Measurements from ENCODE around the gene ZNF799. TPM values are rescaled to one million over a fixed set of nuclear protein-coding genes. Genes with fewer than 3 reads are reported as not detected.
"Not testable (repeated sequence)": the region's sequence is repeated elsewhere in the genome, so short reads cannot be mapped to it uniquely, and the experiment has no call there.

The ZNF799 gene
- total RNA-seq, 4 donors from 2014 or later: 5.4 to 9.4 (median 7.9) TPM

- 82 to 100% methylated on average over 1 of the region's 1 CpG for WGBS, 2 donors (ENCODE audit: low coverage in 1 of 2)
- no peak for TF ChIP-seq POLR2A (IDR thresholded peaks at IDR 0.05)
- TF ChIP-seq CTCF (IDR thresholded peaks at IDR 0.05): no peak
- TF ChIP-seq POLR2AphosphoS5 (IDR thresholded peaks at IDR 0.05): no peak
- no peak for TF ChIP-seq EP300 (IDR thresholded peaks at IDR 0.05; ENCODE audit: low read depth)
- intact Hi-C loops (cut with DNase I; ENCODE audit: low total_unique reads): no loop called here
- no peaks in the 10 kb centered on the region for H3K4me1 ChIP-seq
- H3K9me3 ChIP-seq: peaks cover 9 to 16% of the 10 kb centered on the region in 2 donors
- H3K36me3 ChIP-seq: no peaks in the 10 kb centered on the region
- in situ Hi-C loops (cut with MboI; ENCODE audit: low pct_ligation_motif_present in 1 of 4, low pct_unique_long_range_greater_than_20kb in 1 of 4, low sequenced_read_pairs in 3 of 4): no loop called here
- H3K4me3 ChIP-seq: no peak overlapping the region
- H3K27me3 ChIP-seq: no peaks in the 10 kb centered on the region
- no peak for DNase-seq
- no peak overlapping the region for H3K27ac ChIP-seq
Measured at GRCh38 chr19:12374026-12374425, 27.0 kb downstream of the ZNF799 start.

GRCh38 chr19:12365236-12366162, 35.6 kb downstream of the ZNF799 start, which contains the start of gene ZNF442:
ZNF442 (minus strand) TSS chr19:12365683; CDS start chr19:12363631, 2,052 bp downstream.
- Histone ChIP-seq H3K9me3 (no peaks in the 10 kb centered on the region), H3K36me3 (no peaks in the 10 kb centered on the region), H3K27me3 (no peaks in the 10 kb centered on the region), H3K4me1 (peaks cover 3 to 17% (median 11%) of the 10 kb centered on the region in 4 donors), H3K27ac (peak within 1 kb of the TSS; percentile 85 to 90 (median 89)), H3K4me3 (peak within 1 kb of the TSS; percentile 69 to 90 (median 82))
- in situ Hi-C loops (cut with MboI; ENCODE audit: low pct_ligation_motif_present in 1 of 4, low pct_unique_long_range_greater_than_20kb in 1 of 4, low sequenced_read_pairs in 3 of 4) (no loop called here), intact Hi-C loops (cut with DNase I; ENCODE audit: low total_unique reads) (no loop called here)
- peak; percentile 95 for DNase-seq
- TF ChIP-seq EP300 (IDR thresholded peaks at IDR 0.05; ENCODE audit: low read depth) (no peak), POLR2A (IDR thresholded peaks at IDR 0.05) (peak; percentile 85), POLR2AphosphoS5 (IDR thresholded peaks at IDR 0.05) (peak; percentile 88 to 94 (median 89)), CTCF (IDR thresholded peaks at IDR 0.05) (peak; percentile 57 to 83 (median 58))
- WGBS, 2 donors (ENCODE audit: low coverage in 1 of 2): 1% methylated on average over 43 of the region's 51 CpGs; no CpG with 5 or more reads in 1 of the 2 donors

- intact Hi-C loops (cut with DNase I; ENCODE audit: low total_unique reads) (no loop called here), in situ Hi-C loops (cut with MboI; ENCODE audit: low pct_ligation_motif_present in 1 of 4, low pct_unique_long_range_greater_than_20kb in 1 of 4, low sequenced_read_pairs in 3 of 4) (no loop called here)
- peak overlapping the region; percentile 85 to 90 (median 89) for H3K27ac ChIP-seq
Measured at GRCh38 chr19:12364391-12365235, 36.5 kb downstream of the ZNF799 start.

GRCh38 chr19:12362236-12362635, 38.8 kb downstream of the ZNF799 start:
- H3K36me3 ChIP-seq; H3K27me3 ChIP-seq; in situ Hi-C loops (cut with MboI; ENCODE audit: low pct_ligation_motif_present in 1 of 4, low pct_unique_long_range_greater_than_20kb in 1 of 4, low sequenced_read_pairs in 3 of 4); DNase-seq; H3K27ac ChIP-seq; intact Hi-C loops (cut with DNase I; ENCODE audit: low total_unique reads); H3K4me3 ChIP-seq; H3K9me3 ChIP-seq: not testable (repeated sequence)
- 97% methylated on average over 26 of the region's 30 CpGs; no CpG with 5 or more reads in 1 of the 2 donors for WGBS, 2 donors (ENCODE audit: low coverage in 1 of 2)
- peaks cover 3 to 17% (median 11%) of the 10 kb centered on the region in 4 donors for H3K4me1 ChIP-seq

More at GRCh38 chr19:12364391-12365235, 36.5 kb downstream of the ZNF799 start:
- Histone ChIP-seq H3K27me3 (no peaks in the 10 kb centered on the region), H3K4me3 (peak overlapping the region; percentile 69 to 90 (median 82)), H3K4me1 (peaks cover 3 to 17% (median 11%) of the 10 kb centered on the region in 4 donors), H3K9me3 (no peaks in the 10 kb centered on the region), H3K36me3 (no peaks in the 10 kb centered on the region)
- peak; percentile 15 for DNase-seq
- 11% methylated on average over 24 of the region's 28 CpGs; no CpG with 5 or more reads in 1 of the 2 donors for WGBS, 2 donors (ENCODE audit: low coverage in 1 of 2)
- TF ChIP-seq EP300 (IDR thresholded peaks at IDR 0.05; ENCODE audit: low read depth) (no peak), CTCF (IDR thresholded peaks at IDR 0.05) (no peak), POLR2A (IDR thresholded peaks at IDR 0.05) (no peak), POLR2AphosphoS5 (IDR thresholded peaks at IDR 0.05) (no peak)
